PC-9 (cell line): ENCODE measurements around the gene VGF. TPM values are rescaled to one million over a fixed set of nuclear protein-coding genes. Genes with fewer than 3 reads are reported as not detected.

Source experiments
- BruUV-seq: library from RNA; stranded (reverse); fragments of 400-500 nt; replicated peaks from 2 replicates; lab custom pipeline; 2021; lab: Mats Ljungman, UMichigan
- CTCF ChIA-PET: fragments of 300-600 bp; sonication (Branson Sonifier 250); formaldehyde crosslinking; loops from one replicate; lab custom pipeline; 2022; ENCODE audit warnings: antibody characterized with exemption; lab: Charles Lee
- POLR2A ChIA-PET: fragments of 300-600 bp; sonication (Branson Sonifier 250); formaldehyde crosslinking; loops from one replicate; lab custom pipeline; 2022; ENCODE audit warnings: antibody characterized with exemption; ENCODE audit not compliant: unreplicated experiment; lab: Charles Lee
- DNase-seq, 2 experiments: peaks; one replicate each; pipeline versions ENCODE4 v3.0.0 to v3.0.0-alpha.2; 2015 to 2022; ENCODE audit warnings: mixed read lengths in 1 of 2
- H2AFZ ChIP-seq: fragments of 200-600 bp; sonication (generic); 2 replicates; pipeline ENCODE4 v1.8.1; 2017; ENCODE audit warnings: antibody characterized with exemption
- H3F3A ChIP-seq: fragments of 200-600 bp; sonication (generic); 2 replicates; pipeline ENCODE4 v1.8.1; 2017; ENCODE audit warnings: antibody characterized with exemption, mild to moderate bottlenecking, low read depth; ENCODE audit not compliant: insufficient read depth
- H3K27ac ChIP-seq: fragments of 200-600 bp; sonication (generic); 2 replicates; pipeline ENCODE4 v1.6.1; 2016; ENCODE audit warnings: mixed run types
- H3K27me3 ChIP-seq: fragments of 200-600 bp; sonication (generic); 2 replicates; pipeline ENCODE4 v1.6.1; 2016; ENCODE audit warnings: low read depth, mixed run types; ENCODE audit not compliant: insufficient read depth
- H3K36me3 ChIP-seq: fragments of 200-600 bp; sonication (generic); 2 replicates; pipeline ENCODE4 v1.6.1; 2016; ENCODE audit warnings: low read depth, mixed run types
- H3K4me1 ChIP-seq: fragments of 200-600 bp; sonication (generic); replicated peaks from 2 replicates; pipeline ENCODE4 v1.6.1; 2016; ENCODE audit warnings: mixed run types; ENCODE audit not compliant: insufficient read depth
- H3K4me2 ChIP-seq: fragments of 200-600 bp; sonication (generic); 2 replicates; pipeline ENCODE4 v1.6.1; 2017; ENCODE audit warnings: mixed run types
- H3K4me3 ChIP-seq: fragments of 200-600 bp; sonication (generic); 2 replicates; pipeline ENCODE4 v1.6.1; 2016; ENCODE audit warnings: mixed run types
- H3K79me2 ChIP-seq: fragments of 200-600 bp; sonication (generic); 2 replicates; pipeline ENCODE4 v1.6.1; 2017; ENCODE audit warnings: low read depth, mixed run types
- H3K9me2 ChIP-seq: fragments of 200-600 bp; sonication (generic); 2 replicates; pipeline ENCODE4 v1.8.1; 2017; ENCODE audit warnings: mild to moderate bottlenecking; ENCODE audit not compliant: insufficient read depth
- H3K9me3 ChIP-seq: fragments of 200-600 bp; sonication (generic); 2 replicates; pipeline ENCODE4 v1.8.1; 2016; ENCODE audit warnings: low read depth; ENCODE audit not compliant: insufficient read depth
- H4K20me1 ChIP-seq: fragments of 200-600 bp; sonication (generic); 2 replicates; pipeline ENCODE4 v1.8.1; 2017; ENCODE audit not compliant: insufficient read depth
- CTCF ChIP-seq: fragments of 200-600 bp; sonication (generic); conservative IDR thresholded peaks from 2 replicates; pipeline ENCODE4 v1.6.1; 2017; ENCODE audit warnings: mixed run types, antibody characterized with exemption, mild to moderate bottlenecking, moderate library complexity
- EZH2 ChIP-seq: fragments of 200-600 bp; sonication (generic); IDR thresholded peaks from 2 replicates; pipeline ENCODE4 v1.8.0; 2017; ENCODE audit warnings: antibody characterized with exemption, low read depth
- intact Hi-C: fragments of 100-400 bp; cut with micrococcal nuclease; formaldehyde crosslinking; loops from one replicate; pipeline ENCODE4 v1.10.0; 2022; ENCODE audit not compliant: unreplicated experiment
- total RNA-seq: library from RNA; stranded (reverse); gene quantifications from 2 replicates; pipeline ENCODE4 v1.2.3, GENCODE V29; 2021

VGF gene
- total RNA-seq, 1 experiment from 2014 or later: 2.1 TPM

DNA sequence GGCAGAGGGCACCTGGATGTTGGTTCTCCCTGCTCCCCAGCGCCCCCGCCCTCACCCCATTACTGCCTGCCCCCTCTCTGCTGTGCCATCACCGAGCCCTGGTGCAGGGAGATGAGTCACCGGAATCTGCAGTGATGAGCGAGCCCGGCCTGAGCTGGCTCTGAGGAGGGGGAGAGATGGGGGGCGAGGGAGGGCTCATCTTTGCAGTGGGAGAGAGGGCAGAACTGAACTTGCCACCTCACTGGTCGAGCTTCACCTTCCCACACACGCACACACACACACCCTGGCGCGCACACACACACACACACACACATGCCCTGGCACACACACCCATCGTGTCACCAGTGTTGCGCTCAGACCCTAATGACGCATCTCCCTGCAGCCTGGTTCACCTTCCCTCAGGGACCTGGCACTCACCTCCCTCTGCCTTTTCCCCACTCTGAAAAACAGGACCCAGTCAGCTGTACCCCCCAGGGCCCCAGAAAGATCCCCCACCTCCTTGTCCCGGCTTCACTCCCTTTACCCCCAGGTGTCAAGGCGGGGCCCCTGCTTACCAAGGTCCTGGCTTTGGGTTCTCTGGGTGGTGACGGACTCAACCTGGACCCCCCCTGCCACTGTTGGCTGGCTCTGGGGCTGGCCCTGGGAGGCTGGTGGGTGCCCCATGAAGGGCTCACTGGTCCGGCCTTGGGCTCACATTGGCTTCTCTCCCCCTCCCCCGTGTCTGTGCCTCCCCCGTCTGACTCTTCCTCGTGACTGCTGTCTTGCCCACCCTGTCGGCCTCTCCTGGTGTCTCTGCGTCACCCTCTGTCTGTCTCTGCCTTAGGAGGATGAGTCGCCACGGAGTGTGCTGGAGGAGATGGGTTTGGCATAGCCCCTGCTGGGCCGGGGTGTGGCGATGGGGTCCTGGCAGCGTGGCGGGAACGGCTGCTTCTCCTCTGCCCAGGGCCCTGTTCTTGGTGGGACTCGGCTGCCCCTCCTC, 5.4 kb downstream of the VGF start:
- H3K4me3 ChIP-seq: no peak overlapping the region
- peaks cover 13% of the 10 kb centered on the region for H3K36me3 ChIP-seq
- no peak for TF ChIP-seq EZH2
- TF ChIP-seq CTCF: no peak
- CTCF ChIA-PET: interaction anchor here (0.6 to 0.7 kb wide), 2 partner anchors 24 to 202 kb away, joined by 4 to 5 read pairs; no protein-coding TSS in a partner anchor
- intact Hi-C loops: no loop called here
- peaks cover 4% of the 10 kb centered on the region; the same call in 1 of the 2 replicates for H4K20me1 ChIP-seq
- H3K79me2 ChIP-seq: peaks cover 38% of the 10 kb centered on the region
- no peak overlapping the region for H2AFZ ChIP-seq
- BruUV-seq: no TSS peak
- no peaks in the 10 kb centered on the region for H3K27me3 ChIP-seq
- peaks cover 78% of the 10 kb centered on the region for H3K4me1 ChIP-seq
- no peak for DNase-seq
- H3K9me2 ChIP-seq: no peaks in the 10 kb centered on the region
- POLR2A ChIA-PET: interaction anchor here (0.6 to 0.7 kb wide), 3 partner anchors 60 to 1056 kb away, joined by 4 to 11 read pairs (median 5); no protein-coding TSS in a partner anchor
- H3K9me3 ChIP-seq: no peaks in the 10 kb centered on the region
- peak overlapping the region; percentile 52 for H3K4me2 ChIP-seq
- peaks cover 65% of the 10 kb centered on the region for H3F3A ChIP-seq
- peak overlapping the region; percentile 51 for H3K27ac ChIP-seq

DNA sequence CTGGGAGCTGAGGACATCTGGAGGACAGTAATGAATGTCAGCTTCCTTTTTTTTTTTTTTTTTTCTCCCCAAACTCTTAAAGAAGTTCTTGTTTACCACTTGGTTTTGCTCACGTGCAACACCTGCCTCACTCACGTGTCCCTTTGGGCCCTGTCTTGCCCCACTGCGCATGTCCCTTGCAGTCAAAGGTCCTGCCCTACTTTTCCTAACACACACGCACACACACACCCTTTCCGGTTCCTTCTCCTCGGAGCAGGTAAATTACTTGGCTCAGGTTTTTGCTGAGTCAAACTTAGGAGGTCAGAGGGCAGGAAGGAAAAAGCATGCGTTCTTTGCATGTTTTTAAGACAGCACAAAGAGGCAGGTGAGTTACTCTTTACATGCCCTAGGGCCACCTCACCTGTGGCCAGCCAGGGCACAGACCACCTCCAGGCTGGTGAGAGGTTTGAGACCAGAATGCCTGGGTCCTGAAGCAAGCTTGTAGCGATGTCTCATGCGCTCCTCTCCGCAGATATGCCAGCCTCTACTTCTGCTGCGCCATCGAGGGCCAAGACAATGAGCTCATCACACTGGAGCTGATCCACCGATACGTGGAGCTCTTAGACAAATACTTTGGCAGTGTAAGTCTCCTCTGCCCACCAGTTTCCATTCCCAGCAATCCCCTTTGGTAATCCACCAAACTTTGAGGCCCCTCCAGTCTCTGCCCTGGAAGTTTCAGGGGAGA, 8.3 kb downstream of the VGF start:
- Histone ChIP-seq H3K9me3 (no peaks in the 10 kb centered on the region), H2AFZ (no peak overlapping the region), H3K4me3 (0 out of 2 replicates have a peak overlapping the region, but pooled peaks have one; percentile 20), H3K9me2 (no peaks in the 10 kb centered on the region), H3K36me3 (peaks cover 13% of the 10 kb centered on the region), H3K4me1 (peaks cover 67% of the 10 kb centered on the region), H3K79me2 (peaks cover 40% of the 10 kb centered on the region), H4K20me1 (no peaks in the 10 kb centered on the region), H3K27ac (peak overlapping the region; percentile 75), H3F3A (peaks cover 50% of the 10 kb centered on the region), H3K4me2 (peak overlapping the region; percentile 97), H3K27me3 (no peaks in the 10 kb centered on the region)
- peak; percentile 58 to 92 for DNase-seq
- POLR2A ChIA-PET: interaction anchor here (0.6 kb wide), 5 partner anchors 9 to 94 kb away, joined by 3 to 8 read pairs (median 7); no protein-coding TSS in a partner anchor
- intact Hi-C loops: no loop called here
- no peak for TF ChIP-seq EZH2
- TF ChIP-seq CTCF: no peak
- CTCF ChIA-PET: interaction anchor here (0.5 to 1.2 kb wide), 2 partner anchors 13 to 72 kb away, joined by 4 to 14 read pairs; no protein-coding TSS in a partner anchor
- BruUV-seq: no TSS peak

GRCh38 chr7:101156277-101156676, 9.1 kb downstream of the VGF start:
- 0 out of 2 replicates have a peak overlapping the region, but pooled peaks have one; percentile 14 for H3K4me3 ChIP-seq
- H3K79me2 ChIP-seq: peaks cover 40% of the 10 kb centered on the region
- H2AFZ ChIP-seq: no peak overlapping the region
- no peaks in the 10 kb centered on the region for H3K9me2 ChIP-seq
- H3K9me3 ChIP-seq: no peaks in the 10 kb centered on the region
- peaks cover 59% of the 10 kb centered on the region for H3K4me1 ChIP-seq
- peaks cover 13% of the 10 kb centered on the region for H3K36me3 ChIP-seq
- no peak for TF ChIP-seq EZH2
- 0 out of 2 replicates have a peak, but pooled peaks have one; percentile 13 for TF ChIP-seq CTCF
- CTCF ChIA-PET: interaction anchor here (0.6 to 1.2 kb wide), 3 partner anchors 12 to 71 kb away, joined by 3 to 4 read pairs (median 3); partner anchors contain the start of gene TRIM56
- no peaks in the 10 kb centered on the region for H4K20me1 ChIP-seq
- POLR2A ChIA-PET: interaction anchor here (0.6 kb wide), 2 partner anchors 9 to 75 kb away, joined by 3 to 7 read pairs; no protein-coding TSS in a partner anchor
- H3K27me3 ChIP-seq: no peaks in the 10 kb centered on the region
- intact Hi-C loops: no loop called here
- DNase-seq: no peak
- H3K27ac ChIP-seq: peak overlapping the region; percentile 75
- no TSS peak for BruUV-seq
- H3K4me2 ChIP-seq: peak overlapping the region; percentile 97
- H3F3A ChIP-seq: peaks cover 42% of the 10 kb centered on the region
